GM12878 (cell line): ENCODE results near the gene NR6A1. TPM values are rescaled to one million over a fixed set of nuclear protein-coding genes. Genes with fewer than 3 reads are reported as not detected.

ENCODE experiments used
- ATAC-seq: fragments of 200-7000 bp; cut with Tn5 transposase; 3 replicates; pipeline ENCODE4 v1.9.1; 2020; ENCODE audit warnings: mild to moderate bottlenecking, moderate library complexity
- BruUV-seq: library from RNA; stranded (reverse); fragments of 400-500 nt; replicated peaks from 2 replicates; lab custom pipeline; 2021; lab: Mats Ljungman, UMichigan
- CTCF ChIA-PET: fragments of 300-600 bp; sonication (Branson Sonifier 250); formaldehyde crosslinking; extraction: SDS; loops from one replicate; lab custom pipeline; 2021; ENCODE audit warnings: inconsistent platforms; lab: Yijun Ruan, JAX
- POLR2A ChIA-PET: fragments of 350-600 bp; formaldehyde crosslinking; extraction: SDS; loops from one replicate; lab custom pipeline; 2021; ENCODE audit warnings: inconsistent platforms; lab: Charles Lee
- RAD21 ChIA-PET: fragments of 300-600 bp; sonication (Branson Sonifier 250); formaldehyde crosslinking; loops from one replicate; lab custom pipeline; 2023; ENCODE audit warnings: antibody characterized with exemption; ENCODE audit not compliant: unreplicated experiment; lab: Charles Lee
- SMC1A ChIA-PET: fragments of 300-600 bp; sonication (Branson Sonifier 250); formaldehyde crosslinking; loops from one replicate; lab custom pipeline; 2023; ENCODE audit not compliant: unreplicated experiment, uncharacterized antibody; lab: Charles Lee
- DNase-seq: peaks from one replicate; pipeline ENCODE4 v3.0.0-alpha.2; 2011; ENCODE audit warnings: low read depth, low spot score
- FAIRE-seq: peaks from 3 replicates; lab custom pipeline; 2011; peaks lifted over from hg19 to GRCh38; lab: Jason Lieb, UNC
- H2AFZ ChIP-seq: 2 replicates; pipeline ENCODE4 v1.6.0; 2011; ENCODE audit warnings: low read depth, low read length, control low read depth; ENCODE audit not compliant: control insufficient read depth
- H3K27ac ChIP-seq: 2 replicates; pipeline ENCODE4 v1.5.1; 2011; ENCODE audit warnings: control low read depth; ENCODE audit not compliant: control insufficient read depth, insufficient read depth
- H3K27me3 ChIP-seq, 2 experiments: replicated peaks in 1 of 2; 2 replicates each; pipeline versions ENCODE4 v1.6.0 to v1.6.1; 2011; ENCODE audit warnings: low read length in 1 of 2; ENCODE audit not compliant: control insufficient read depth in 2 of 2, insufficient read depth in 2 of 2
- H3K36me3 ChIP-seq, 2 experiments: 2 replicates each; pipeline ENCODE4 v1.5.1; 2011; ENCODE audit warnings: low read length in 1 of 2; ENCODE audit not compliant: control insufficient read depth in 2 of 2, insufficient read depth in 2 of 2
- H3K4me1 ChIP-seq: 2 replicates; pipeline ENCODE4 v1.6.1; 2011; ENCODE audit warnings: mild to moderate bottlenecking, low read length, moderate library complexity, mixed read lengths; ENCODE audit not compliant: control insufficient read depth, insufficient read depth
- H3K4me2 ChIP-seq: 2 replicates; pipeline ENCODE4 v1.6.0; 2011; ENCODE audit warnings: control low read depth; ENCODE audit not compliant: control insufficient read depth, insufficient read depth
- H3K4me3 ChIP-seq: fragments of 200-600 bp; sonication (generic); 2 replicates; pipeline ENCODE4 v1.5.1; 2016
- H3K79me2 ChIP-seq: 2 replicates; pipeline ENCODE4 v1.6.0; 2011; ENCODE audit warnings: low read length; ENCODE audit not compliant: control insufficient read depth, insufficient read depth
- H3K9ac ChIP-seq: 2 replicates; pipeline ENCODE4 v1.8.0; 2011; ENCODE audit warnings: low read length, control low read depth, mixed read lengths; ENCODE audit not compliant: control insufficient read depth, insufficient read depth
- H3K9me3 ChIP-seq: replicated peaks from 3 replicates; pipeline ENCODE4 v1.5.1; 2011; ENCODE audit warnings: mild to moderate bottlenecking, low read length; ENCODE audit not compliant: control insufficient read depth, insufficient read depth
- H4K20me1 ChIP-seq: 2 replicates; pipeline ENCODE4 v1.6.0; 2011; ENCODE audit not compliant: control insufficient read depth, insufficient read depth
- CBX3 ChIP-seq: fragments of 200-600 bp; sonication (generic); IDR thresholded peaks from 2 replicates; pipeline ENCODE4 v1.6.1; 2016; ENCODE audit warnings: low read depth, borderline replicate concordance
- E2F8 ChIP-seq: fragments of 450-650 bp; IDR thresholded peaks from 2 replicates; pipeline ENCODE4 v1.6.1; 2018; ENCODE audit warnings: mild to moderate bottlenecking, low read depth, moderate library complexity; ENCODE audit not compliant: partially characterized antibody
- E4F1 ChIP-seq: fragments of 450-650 bp; IDR thresholded peaks from 2 replicates; pipeline ENCODE4 v1.6.1; 2018; ENCODE audit warnings: borderline replicate concordance, mild to moderate bottlenecking; ENCODE audit not compliant: partially characterized antibody
- GABPA ChIP-seq: IDR thresholded peaks from 2 replicates; pipeline ENCODE4 v1.6.1; 2014; ENCODE audit warnings: antibody characterized with exemption, low read depth, mild to moderate bottlenecking, inconsistent platforms
- HSF1 ChIP-seq: fragments of 150-350 bp; IDR thresholded peaks from 2 replicates; pipeline ENCODE4 v1.6.1; 2014; ENCODE audit warnings: mild to moderate bottlenecking, low read depth, low read length
- IRF4 ChIP-seq: IDR thresholded peaks from 2 replicates; pipeline ENCODE4 v1.6.1; 2011; ENCODE audit warnings: low read depth, low read length
- LARP7 ChIP-seq: fragments of 450-650 bp; IDR thresholded peaks from 2 replicates; pipeline ENCODE4 v1.6.1; 2017; ENCODE audit warnings: mild to moderate bottlenecking
- RBBP5 ChIP-seq: fragments of 200-600 bp; sonication (generic); conservative IDR thresholded peaks from 2 replicates; pipeline ENCODE4 v1.6.1; 2016
- RCOR1 ChIP-seq: conservative IDR thresholded peaks from 2 replicates; pipeline ENCODE4 v1.6.1; 2012; ENCODE audit warnings: low read depth, low read length, improper control_type of control experiment
- SIX5 ChIP-seq: IDR thresholded peaks from 2 replicates; pipeline ENCODE4 v1.6.1; 2011; ENCODE audit warnings: mild to moderate bottlenecking, low read depth, low read length, moderate library complexity; ENCODE audit not compliant: severe bottlenecking
- TARDBP ChIP-seq: IDR thresholded peaks from 2 replicates; pipeline ENCODE4 v1.6.1; 2016; ENCODE audit warnings: borderline replicate concordance
- ZNF384 ChIP-seq: IDR thresholded peaks from 2 replicates; pipeline ENCODE4 v1.6.1; 2012; ENCODE audit warnings: low read depth, mild to moderate bottlenecking, low read length, improper control_type of control experiment, borderline replicate concordance
- WGBS: methylation state at CpG from one replicate; pipeline ENCODE4 v1.1.6; 2016; ENCODE audit warnings: low lambda C conversion rate; ENCODE audit not compliant: insufficient replicate concordance, insufficient coverage; ENCODE audit errors: missing lambda C conversion rate; 5-methylcytosine and 5-hydroxymethylcytosine counted together
- in situ Hi-C: fragments of 300-500 bp; cut with MboI; formaldehyde crosslinking; loops from 9 replicates; pipeline ENCODE4 v1.14.3; 2018; ENCODE audit warnings: mixed read lengths
- intact Hi-C: fragments of 100-400 bp; cut with micrococcal nuclease; formaldehyde crosslinking; loops from one replicate; pipeline ENCODE4 v1.14.2; 2022; ENCODE audit not compliant: unreplicated experiment
- polyA plus RNA-seq, 11 experiments: library from polyadenylated mRNA; depleted of rRNA in 4 of 11; unstranded in 6 of 11; stranded (reverse) in 5 of 11; fragments of >200 nt; fragmentation: Nextera tagmentation in 4 of 11; fragmentation: Illumina TruSeq in 1 of 11; extraction: Ambion mirVana in 4 of 11; extraction: Trizol in 1 of 11; gene quantifications; 1 replicate in 1 of 11; 2 replicates in 10 of 11; pipeline versions ENCODE4 v1.2.1 to v1.2.3, GENCODE V29; 2011 to 2016; ENCODE audit warnings: inconsistent platforms in 2 of 11, missing spikeins in 2 of 11, low read depth in 1 of 11
- total RNA-seq, 4 experiments: library from RNA; depleted of rRNA in 3 of 4; stranded (reverse); fragments of >200 nt in 3 of 4; fragmentation: Illumina TruSeq in 1 of 4; extraction: Trizol in 1 of 4; gene quantifications; 2 replicates each; pipeline versions ENCODE4 v1.2.1 to v1.2.3, GENCODE V29; 2013 to 2021

NR6A1 gene
- total and polyA plus RNA-seq, 10 of the 15 experiments (the other 5 are each of a cell fraction or from before 2014, with no cell fraction given) = 1.2 to 9.2 (median 4.6) TPM

GRCh38 chr9:124741149-124741548, 30.0 kb downstream of the NR6A1 start (continued):
- TF ChIP-seq HSF1 (no peak), ZNF384 (no peak), E2F8 (no peak), RCOR1 (no peak), IRF4 (no peak), GABPA (no peak), TARDBP (no peak), SIX5 (no peak), RBBP5 (no peak)

GRCh38 chr9:124739360-124739759, 31.8 kb downstream of the NR6A1 start:
- RAD21 ChIA-PET = no interaction called here
- no peaks in the 10 kb centered on the region for H3K27me3 ChIP-seq
- in situ Hi-C loops (no loop called here), intact Hi-C loops (no loop called here)
- H3K36me3 ChIP-seq = no peaks in the 10 kb centered on the region
- DNase-seq = no peak
- CTCF ChIA-PET = interaction anchor here (1.0 kb wide), 2 partner anchors 10 to 26 kb away, joined by 3 to 6 read pairs; no protein-coding TSS in a partner anchor
- no peak overlapping the region for H3K9ac ChIP-seq
- POLR2A ChIA-PET = interaction anchor here (0.7 kb wide), 2 partner anchors 27 to 184 kb away, joined by 3 read pairs; no protein-coding TSS in a partner anchor
- 46% methylated on average over 2 of the region's 2 CpGs for WGBS
- FAIRE-seq = no peak
- H4K20me1 ChIP-seq = no peaks in the 10 kb centered on the region
- TF ChIP-seq E4F1 (no peak), CBX3 (no peak), LARP7 (no peak)
- BruUV-seq = no TSS peak
- no peak overlapping the region for H3K27ac ChIP-seq
- H3K4me3 ChIP-seq = no peak overlapping the region
- no peak for ATAC-seq
- H2AFZ ChIP-seq = no peak overlapping the region
- SMC1A ChIA-PET = interaction anchor here (0.6 kb wide), 1 partner anchor 25 kb away, joined by 3 read pairs; no protein-coding TSS in a partner anchor
- H3K9me3 ChIP-seq = no peaks in the 10 kb centered on the region; the same call in 2 of the 3 replicates
- H3K4me2 ChIP-seq = no peak overlapping the region
- H3K4me1 ChIP-seq = peaks cover 3% of the 10 kb centered on the region
- no peaks in the 10 kb centered on the region for H3K79me2 ChIP-seq
